Peyer's patch (tissue), 4 donors: ENCODE results near the gene DDIT3. TPM values are rescaled to one million over a fixed set of nuclear protein-coding genes. Genes with fewer than 3 reads are reported as not detected.
"Not testable (repeated sequence)": the region's sequence is repeated elsewhere in the genome, so short reads cannot be mapped to it uniquely, and the experiment has no call there.

Experiments
- DNase-seq, 3 donors: peaks; one replicate each; pipeline ENCODE4 v3.0.0-alpha.2; 2017 to 2019
- H3K27ac ChIP-seq, 4 donors: fragments of 200-600 bp; sonication (generic); one replicate each; pipeline ENCODE4 v1.5.1; 2016 to 2019
- H3K27me3 ChIP-seq, 2 donors: fragments of 200-600 bp; sonication (generic); one replicate each; pipeline ENCODE4 v1.5.1; 2019
- H3K36me3 ChIP-seq, 3 donors: fragments of 200-600 bp; sonication (generic); one replicate each; pipeline ENCODE4 v1.5.1; 2016 to 2019
- H3K4me1 ChIP-seq, 4 donors: fragments of 200-600 bp; sonication (generic); one replicate each; pipeline ENCODE4 v1.5.1; 2016 to 2019
- H3K4me3 ChIP-seq, 4 donors: fragments of 200-600 bp; sonication (generic); 1 replicate in 3 of 4; 2 replicates in 1 of 4; pipeline ENCODE4 v1.5.1; 2016 to 2019; ENCODE audit warnings: mild to moderate bottlenecking in 1 of 4
- H3K9me3 ChIP-seq, 4 donors: fragments of 200-600 bp; sonication (generic); one replicate each; pipeline ENCODE4 v1.5.1; 2016 to 2019; ENCODE audit warnings: mild to moderate bottlenecking in 1 of 4
- POLR2A ChIP-seq, 2 donors: fragments of 450-650 bp; IDR thresholded peaks; one replicate each; pipeline ENCODE4 v1.5.1; 2017; ENCODE audit warnings: antibody characterized with exemption in 2 of 2, mild to moderate bottlenecking in 2 of 2, moderate library complexity in 2 of 2
- total RNA-seq, 4 donors: library from RNA; depleted of rRNA; stranded (reverse); fragments of >200 nt; gene quantifications; one replicate each; pipeline ENCODE4 v1.1.0, GENCODE V29; 2016
- TF ChIP-seq, protein P1 (sequence below), 6 experiments: fragments of 450-650 bp in 4 of 6; fragments of 200-600 bp in 2 of 6; sonication (generic) in 1 of 6; IDR thresholded peaks; one replicate each; pipeline ENCODE4 v1.5.1; 2017 to 2019; ENCODE audit warnings: antibody characterized with exemption in 6 of 6, mild to moderate bottlenecking in 3 of 6, moderate library complexity in 1 of 6

The DDIT3 gene
- total RNA-seq, 4 donors from 2014 or later = 9.1 to 44.6 (median 24.0) TPM

DNA sequence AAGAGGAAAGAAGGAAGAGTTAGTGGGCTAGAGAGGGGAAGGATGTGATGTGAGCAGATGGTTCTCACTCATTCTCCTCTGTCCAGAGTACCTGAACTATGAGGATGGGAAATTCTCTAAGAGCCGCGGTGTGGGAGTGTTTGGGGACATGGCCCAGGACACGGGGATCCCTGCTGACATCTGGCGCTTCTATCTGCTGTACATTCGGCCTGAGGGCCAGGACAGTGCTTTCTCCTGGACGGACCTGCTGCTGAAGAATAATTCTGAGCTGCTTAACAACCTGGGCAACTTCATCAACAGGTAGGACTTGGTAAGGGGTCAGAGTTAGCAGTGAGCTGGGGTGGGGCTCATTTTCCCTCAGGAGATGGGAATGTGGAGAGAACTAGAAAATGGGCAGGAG is 7.6 kb downstream of the DDIT3 start:
- Histone ChIP-seq H3K4me3 (no peak overlapping the region), H3K9me3 (no peaks in the 10 kb centered on the region), H3K36me3 (peaks cover 0 to 73% (median 0%) of the 10 kb centered on the region in 3 donors), H3K4me1 (peaks cover 0 to under 1% (median 0%) of the 10 kb centered on the region in 4 donors), H3K27ac (no peak overlapping the region), H3K27me3 (no peaks in the 10 kb centered on the region)
- DNase-seq = peak in 1 of 3 donors; percentile 30
- TF ChIP-seq, protein P1, sequence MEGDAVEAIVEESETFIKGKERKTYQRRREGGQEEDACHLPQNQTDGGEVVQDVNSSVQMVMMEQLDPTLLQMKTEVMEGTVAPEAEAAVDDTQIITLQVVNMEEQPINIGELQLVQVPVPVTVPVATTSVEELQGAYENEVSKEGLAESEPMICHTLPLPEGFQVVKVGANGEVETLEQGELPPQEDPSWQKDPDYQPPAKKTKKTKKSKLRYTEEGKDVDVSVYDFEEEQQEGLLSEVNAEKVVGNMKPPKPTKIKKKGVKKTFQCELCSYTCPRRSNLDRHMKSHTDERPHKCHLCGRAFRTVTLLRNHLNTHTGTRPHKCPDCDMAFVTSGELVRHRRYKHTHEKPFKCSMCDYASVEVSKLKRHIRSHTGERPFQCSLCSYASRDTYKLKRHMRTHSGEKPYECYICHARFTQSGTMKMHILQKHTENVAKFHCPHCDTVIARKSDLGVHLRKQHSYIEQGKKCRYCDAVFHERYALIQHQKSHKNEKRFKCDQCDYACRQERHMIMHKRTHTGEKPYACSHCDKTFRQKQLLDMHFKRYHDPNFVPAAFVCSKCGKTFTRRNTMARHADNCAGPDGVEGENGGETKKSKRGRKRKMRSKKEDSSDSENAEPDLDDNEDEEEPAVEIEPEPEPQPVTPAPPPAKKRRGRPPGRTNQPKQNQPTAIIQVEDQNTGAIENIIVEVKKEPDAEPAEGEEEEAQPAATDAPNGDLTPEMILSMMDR (IDR thresholded peaks at IDR 0.05) = no peak
- TF ChIP-seq POLR2A (IDR thresholded peaks at IDR 0.05) = no peak

DNA sequence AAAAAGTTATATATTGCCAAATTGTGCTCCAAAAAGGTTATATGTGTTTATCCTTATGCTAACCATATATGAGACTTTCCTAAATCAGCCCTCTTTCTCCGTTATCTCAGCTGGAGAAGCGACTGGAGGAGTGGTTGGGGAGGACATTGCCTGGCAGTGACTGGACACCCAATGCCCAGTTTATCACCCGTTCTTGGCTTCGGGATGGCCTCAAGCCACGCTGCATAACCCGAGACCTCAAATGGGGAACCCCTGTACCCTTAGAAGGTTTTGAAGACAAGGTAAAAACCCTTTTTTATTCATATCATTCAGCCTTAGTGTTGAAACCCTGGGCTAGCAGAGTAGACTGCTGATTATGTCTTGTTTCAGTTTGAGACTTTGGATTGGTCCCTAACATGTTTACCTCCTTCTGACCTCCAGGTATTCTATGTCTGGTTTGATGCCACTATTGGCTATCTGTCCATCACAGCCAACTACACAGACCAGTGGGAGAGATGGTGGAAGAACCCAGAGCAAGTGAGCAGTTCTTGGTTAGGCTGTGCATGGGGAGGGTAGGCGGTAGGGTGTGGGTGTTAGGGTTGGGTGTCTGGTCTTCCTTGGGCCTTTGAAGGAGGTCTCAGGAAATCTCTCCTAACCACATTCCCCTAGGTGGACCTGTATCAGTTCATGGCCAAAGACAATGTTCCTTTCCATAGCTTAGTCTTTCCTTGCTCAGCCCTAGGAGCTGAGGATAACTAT is 8.6 kb downstream of the DDIT3 start:
- no peak overlapping the region for H3K27ac ChIP-seq
- TF ChIP-seq, protein P1 (IDR thresholded peaks at IDR 0.05) = no peak
- TF ChIP-seq POLR2A (IDR thresholded peaks at IDR 0.05) = no peak
- peak in 1 of 3 donors; percentile 11 for DNase-seq
- H3K4me1 ChIP-seq = no peaks in the 10 kb centered on the region
- no peaks in the 10 kb centered on the region for H3K9me3 ChIP-seq
- H3K4me3 ChIP-seq = no peak overlapping the region
- H3K27me3 ChIP-seq = no peaks in the 10 kb centered on the region
- H3K36me3 ChIP-seq = peaks cover 0 to 65% (median 0%) of the 10 kb centered on the region in 3 donors

- no peaks in the 10 kb centered on the region for H3K9me3 ChIP-seq
- H3K4me1 ChIP-seq = no peaks in the 10 kb centered on the region
- TF ChIP-seq, protein P1 (IDR thresholded peaks at IDR 0.05) = no peak
- no peak for TF ChIP-seq POLR2A (IDR thresholded peaks at IDR 0.05)
- DNase-seq = peak in 1 of 3 donors; percentile 27
- H3K27ac ChIP-seq = no peak overlapping the region
- H3K27me3 ChIP-seq = no peaks in the 10 kb centered on the region
- H3K36me3 ChIP-seq = peaks cover 0 to 63% (median 0%) of the 10 kb centered on the region in 3 donors
- no peak overlapping the region for H3K4me3 ChIP-seq
Measured at GRCh38 chr12:57511161-57511560, 9.2 kb downstream of the DDIT3 start.

DNA sequence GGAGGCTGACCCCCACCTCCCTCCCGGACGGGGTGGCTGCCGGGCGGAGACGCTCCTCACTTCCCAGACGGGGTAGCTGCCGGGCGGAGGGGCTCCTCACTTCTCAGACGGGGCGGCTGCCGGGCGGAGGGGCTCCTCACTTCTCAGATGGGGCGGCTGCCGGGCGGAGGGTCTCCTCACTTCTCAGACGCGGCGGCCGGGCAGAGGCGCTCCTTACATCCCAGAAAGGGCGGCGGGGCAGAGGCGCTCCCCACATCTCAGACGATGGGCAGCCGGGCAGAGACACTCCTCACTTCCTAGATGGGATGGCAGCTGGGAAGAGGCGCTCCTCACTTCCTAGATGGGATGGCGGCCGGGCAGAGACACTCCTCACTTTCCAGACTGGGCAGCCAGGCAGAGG is 12.5 kb downstream of the DDIT3 start:
- H3K27me3 ChIP-seq, H3K27ac ChIP-seq, H3K9me3 ChIP-seq, H3K4me1 ChIP-seq, H3K4me3 ChIP-seq, DNase-seq: not testable (repeated sequence)
- H3K36me3 ChIP-seq = peaks cover 0 to 60% (median 0%) of the 10 kb centered on the region in 3 donors

DNA sequence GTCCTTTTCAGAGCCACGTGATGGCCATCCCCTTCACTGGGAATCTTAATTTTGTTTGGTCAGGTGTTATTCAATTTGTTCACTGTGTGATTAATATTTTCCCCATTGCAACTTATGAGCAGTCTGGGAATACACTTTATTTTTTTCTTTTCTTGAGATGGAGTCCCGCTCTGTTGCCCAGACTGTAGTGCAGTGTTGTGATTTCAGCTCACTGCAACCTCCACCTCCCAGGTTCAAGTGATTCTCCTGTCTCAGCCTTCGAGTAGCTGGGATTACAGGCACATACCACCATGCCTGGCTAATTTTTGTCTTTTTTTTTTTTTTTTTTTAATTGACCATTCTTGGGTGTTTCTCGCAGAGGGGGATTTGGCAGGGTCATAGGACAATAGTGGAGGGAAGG is 13.8 kb downstream of the DDIT3 start:
- H3K4me3 ChIP-seq, H3K4me1 ChIP-seq, H3K27me3 ChIP-seq, DNase-seq, H3K9me3 ChIP-seq, H3K27ac ChIP-seq: not testable (repeated sequence)
- peaks cover 0 to 56% (median 0%) of the 10 kb centered on the region in 3 donors for H3K36me3 ChIP-seq

- H3K27ac ChIP-seq, H3K4me3 ChIP-seq, H3K4me1 ChIP-seq, H3K9me3 ChIP-seq, DNase-seq, H3K27me3 ChIP-seq: not testable (repeated sequence)
- peaks cover 0 to 77% (median 0%) of the 10 kb centered on the region in 3 donors for H3K36me3 ChIP-seq
Measured at GRCh38 chr12:57502311-57502969, 17.9 kb downstream of the DDIT3 start.

GRCh38 chr12:57500213-57500612 is 20.1 kb downstream of the DDIT3 start:
- Histone ChIP-seq H3K36me3 (peaks cover 0 to 64% (median 0%) of the 10 kb centered on the region in 3 donors), H3K27ac (no peak overlapping the region), H3K4me3 (no peak overlapping the region), H3K9me3 (no peaks in the 10 kb centered on the region), H3K4me1 (no peaks in the 10 kb centered on the region), H3K27me3 (no peaks in the 10 kb centered on the region)
- no peak for TF ChIP-seq POLR2A (IDR thresholded peaks at IDR 0.05)
- TF ChIP-seq, protein P1 (IDR thresholded peaks at IDR 0.05) = no peak
- DNase-seq = no peak
